GM13977 (cell line): Measurements from ENCODE around the gene GRK5.

ENCODE experiments used
- DNase-seq: peaks from one replicate; pipeline ENCODE4 v3.0.0; 2012; ENCODE audit warnings: low spot score
- in situ Hi-C: fragments of 300-500 bp; cut with MboI; formaldehyde crosslinking; loops from one replicate; pipeline ENCODE4 v1.12.0; 2022; ENCODE audit warnings: low sequenced_read_pairs, low pct_unique_long_range_greater_than_20kb, mixed read lengths, inconsistent platforms; ENCODE audit not compliant: unreplicated experiment
- TF ChIP-seq, protein P1 (sequence below): IDR thresholded peaks from 2 replicates; pipeline ENCODE4 v1.5.1; 2012; ENCODE audit warnings: mild to moderate bottlenecking, control low read depth; ENCODE audit not compliant: insufficient read depth; ENCODE audit errors: extremely low read depth, missing control alignments

Gene GRK5

DNA sequence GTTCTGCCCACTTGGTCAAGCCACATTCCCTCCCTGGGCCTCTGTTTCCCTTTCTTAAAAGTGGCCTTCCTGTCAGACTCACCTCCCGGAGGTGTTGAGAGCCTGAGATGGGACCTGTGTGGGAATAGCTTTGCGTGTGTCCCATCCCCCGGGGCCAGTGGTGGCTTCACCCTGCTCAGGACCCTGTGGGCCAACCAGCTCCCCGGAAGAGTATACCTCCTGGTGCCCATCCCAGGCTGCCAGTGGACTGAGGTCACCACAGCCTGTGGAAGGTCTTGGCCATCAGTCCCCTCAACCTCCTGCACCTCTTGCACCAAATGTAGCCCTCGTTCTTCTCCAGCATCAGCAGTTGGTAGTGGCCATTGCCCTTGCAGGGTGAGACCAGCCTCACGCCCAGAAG lies 190.0 kb downstream of the GRK5 start:
- no peak for DNase-seq
- TF ChIP-seq, protein P1, sequence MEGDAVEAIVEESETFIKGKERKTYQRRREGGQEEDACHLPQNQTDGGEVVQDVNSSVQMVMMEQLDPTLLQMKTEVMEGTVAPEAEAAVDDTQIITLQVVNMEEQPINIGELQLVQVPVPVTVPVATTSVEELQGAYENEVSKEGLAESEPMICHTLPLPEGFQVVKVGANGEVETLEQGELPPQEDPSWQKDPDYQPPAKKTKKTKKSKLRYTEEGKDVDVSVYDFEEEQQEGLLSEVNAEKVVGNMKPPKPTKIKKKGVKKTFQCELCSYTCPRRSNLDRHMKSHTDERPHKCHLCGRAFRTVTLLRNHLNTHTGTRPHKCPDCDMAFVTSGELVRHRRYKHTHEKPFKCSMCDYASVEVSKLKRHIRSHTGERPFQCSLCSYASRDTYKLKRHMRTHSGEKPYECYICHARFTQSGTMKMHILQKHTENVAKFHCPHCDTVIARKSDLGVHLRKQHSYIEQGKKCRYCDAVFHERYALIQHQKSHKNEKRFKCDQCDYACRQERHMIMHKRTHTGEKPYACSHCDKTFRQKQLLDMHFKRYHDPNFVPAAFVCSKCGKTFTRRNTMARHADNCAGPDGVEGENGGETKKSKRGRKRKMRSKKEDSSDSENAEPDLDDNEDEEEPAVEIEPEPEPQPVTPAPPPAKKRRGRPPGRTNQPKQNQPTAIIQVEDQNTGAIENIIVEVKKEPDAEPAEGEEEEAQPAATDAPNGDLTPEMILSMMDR, result no peak
- in situ Hi-C loops, result no loop called here

- DNase-seq, result no peak
- TF ChIP-seq, protein P1, result no peak
- in situ Hi-C loops, result no loop called here
Measured at GRCh38 chr10:119398996-119399395, 191.6 kb downstream of the GRK5 start.

DNA sequence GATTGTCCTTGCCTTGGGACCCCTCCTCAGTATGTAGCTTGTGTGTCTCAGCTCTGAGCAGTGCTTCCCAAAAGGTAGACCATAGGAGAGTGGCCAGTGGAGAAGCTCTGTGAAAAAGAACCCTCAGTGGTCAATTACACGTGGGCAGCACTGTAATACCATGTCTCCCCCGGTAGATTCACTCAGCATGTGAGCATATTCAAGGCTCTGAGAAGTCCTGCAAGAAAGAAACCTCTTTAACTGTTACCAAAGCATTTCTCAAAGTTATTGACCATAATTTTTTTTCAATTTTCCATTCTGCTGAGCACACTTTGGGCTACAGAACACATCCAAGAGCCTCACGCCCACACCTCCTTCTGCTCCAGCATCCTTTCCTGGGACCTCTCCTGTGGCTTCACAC lies 192.1 kb downstream of the GRK5 start:
- TF ChIP-seq, protein P1, result no peak
- in situ Hi-C loops, result no loop called here
- DNase-seq, result no peak

GRCh38 chr10:119401671-119402395 lies 194.5 kb downstream of the GRK5 start:
- DNase-seq, result no peak
- TF ChIP-seq, protein P1, result no peak
- in situ Hi-C loops, result no loop called here

- no peak for DNase-seq
- in situ Hi-C loops, result no loop called here
- TF ChIP-seq, protein P1, result no peak
Measured at GRCh38 chr10:119403921-119404320, 196.6 kb downstream of the GRK5 start.

DNA sequence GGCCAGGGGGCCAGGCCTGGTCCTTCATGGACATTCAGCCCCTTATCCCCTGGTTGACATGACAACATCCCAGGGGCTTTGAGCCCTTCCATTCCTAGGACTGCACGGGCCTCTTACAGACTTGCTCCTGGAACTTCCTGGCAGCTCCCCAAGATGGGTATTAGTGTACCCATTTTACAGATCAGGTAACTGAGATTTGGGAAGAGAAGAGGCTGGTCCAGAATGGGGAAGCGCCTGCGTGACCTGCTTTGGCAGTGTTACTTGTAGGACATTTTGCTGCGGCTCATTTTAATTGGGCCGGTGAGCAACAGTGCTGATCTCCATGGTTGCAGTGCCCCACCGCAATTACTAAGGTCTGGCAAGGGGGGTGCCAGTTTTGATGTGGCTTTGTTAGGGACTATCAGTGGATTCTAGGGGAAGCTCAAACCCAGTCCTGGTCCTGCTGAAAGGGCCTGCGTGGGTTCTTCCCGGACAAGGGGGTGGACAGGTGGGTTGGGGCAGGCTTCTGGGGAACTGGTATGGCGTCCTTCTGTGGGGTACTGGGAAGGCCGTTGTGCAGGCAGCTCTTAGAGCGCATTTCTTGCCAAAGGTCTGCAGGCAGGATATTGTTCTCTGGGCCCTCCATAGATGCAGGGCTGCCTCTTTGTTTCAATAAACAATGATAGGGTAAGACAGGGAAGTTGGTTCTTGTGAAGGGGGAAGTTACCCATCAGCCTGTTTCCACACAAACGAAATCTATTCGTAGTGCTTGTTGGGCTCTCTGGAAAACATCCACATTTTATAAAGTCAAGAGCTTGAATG lies 197.5 kb downstream of the GRK5 start:
- no peak for DNase-seq
- in situ Hi-C loops, result no loop called here
- TF ChIP-seq, protein P1, result no peak
